Upper lobe of right lung (tissue), 1 donor: ENCODE results near the gene KLHL8. TPM values are rescaled to one million over a fixed set of nuclear protein-coding genes. Genes with fewer than 3 reads are reported as not detected.
A peak's percentile ranks its signal among the peaks of the same experiment; 100 is the strongest.

ENCODE experiments used
- ATAC-seq: fragments of 200-7000 bp; cut with Tn5 transposase; one replicate; pipeline ENCODE4 v1.9.1; 2020; ENCODE audit warnings: mild to moderate bottlenecking, moderate library complexity
- DNase-seq: peaks from one replicate; pipeline ENCODE4 v3.0.0-alpha.2; 2020
- H3K27ac ChIP-seq: fragments of 200-600 bp; one replicate; pipeline ENCODE4 v1.8.0; 2022
- H3K27me3 ChIP-seq: fragments of 200-600 bp; one replicate; pipeline ENCODE4 v1.8.0; 2022; ENCODE audit warnings: mild to moderate bottlenecking
- H3K36me3 ChIP-seq: fragments of 200-600 bp; one replicate; pipeline ENCODE4 v1.8.0; 2022
- H3K4me1 ChIP-seq: fragments of 200-600 bp; one replicate; pipeline ENCODE4 v1.8.0; 2022
- H3K4me3 ChIP-seq: fragments of 200-600 bp; one replicate; pipeline ENCODE4 v1.8.0; 2022; ENCODE audit warnings: mild to moderate bottlenecking
- H3K9me3 ChIP-seq: fragments of 200-600 bp; one replicate; pipeline ENCODE4 v1.8.0; 2022
- CTCF ChIP-seq: fragments of 200-600 bp; IDR thresholded peaks from one replicate; pipeline ENCODE4 v1.8.0; 2022; ENCODE audit warnings: antibody characterized with exemption
- intact Hi-C: fragments of 100-400 bp; cut with DNase I; formaldehyde crosslinking; loops from one replicate; pipeline ENCODE4 v1.11.0; 2022
- total RNA-seq: library from RNA; stranded (reverse); fragmentation: NEBNext Ultra II Directional; extraction: Animal tissue kit (Norgen Biotek cat#: 25700); gene quantifications from one replicate; pipeline ENCODE4 v1.2.1, GENCODE V29; 2021
- donor health status: DM: no; HTN: yes; CAD: no; lungs with severe emphysema.

Gene KLHL8
- total RNA-seq, 1 donor from 2014 or later = 18.4 TPM

- H3K27ac ChIP-seq = no peak overlapping the region
- H3K4me1 ChIP-seq = peaks cover 6% of the 10 kb centered on the region
- no peaks in the 10 kb centered on the region for H3K9me3 ChIP-seq
- intact Hi-C loops = loop anchor here (10.0 kb wide), 1 partner anchor 66 kb away; no protein-coding TSS in a partner anchor
- no peak overlapping the region for H3K4me3 ChIP-seq
- ATAC-seq = no peak
- no peaks in the 10 kb centered on the region for H3K36me3 ChIP-seq
- H3K27me3 ChIP-seq = no peaks in the 10 kb centered on the region
- no peak for TF ChIP-seq CTCF
- DNase-seq = no peak
These were observed 10.4 kb upstream of the KLHL8 start for GRCh38 chr4:87230806-87231205.

GRCh38 chr4:87229979-87230378, 9.6 kb upstream of the KLHL8 start:
- ATAC-seq (peak; percentile 85), DNase-seq (no peak)
- Histone ChIP-seq H3K27ac (no peak overlapping the region), H3K36me3 (no peaks in the 10 kb centered on the region), H3K4me3 (no peak overlapping the region), H3K27me3 (no peaks in the 10 kb centered on the region), H3K9me3 (no peaks in the 10 kb centered on the region), H3K4me1 (peaks cover 6% of the 10 kb centered on the region)
- intact Hi-C loops = loop anchor here (10.0 kb wide), 1 partner anchor 65 kb away; no protein-coding TSS in a partner anchor
- TF ChIP-seq CTCF = no peak

- intact Hi-C loops = no loop called here
- no peak for TF ChIP-seq CTCF
These were observed 7.9 kb upstream of the KLHL8 start for GRCh38 chr4:87228262-87228860.

GRCh38 chr4:87227751-87228151, 7.3 kb upstream of the KLHL8 start:
- intact Hi-C loops = no loop called here
- Histone ChIP-seq H3K9me3 (no peaks in the 10 kb centered on the region), H3K27ac (no peak overlapping the region), H3K4me3 (no peak overlapping the region), H3K4me1 (peaks cover 6% of the 10 kb centered on the region), H3K36me3 (no peaks in the 10 kb centered on the region), H3K27me3 (no peaks in the 10 kb centered on the region)
- no peak for ATAC-seq
- DNase-seq = no peak
- TF ChIP-seq CTCF = no peak

More at GRCh38 chr4:87228262-87228860, 7.9 kb upstream of the KLHL8 start:
- Histone ChIP-seq H3K36me3 (no peaks in the 10 kb centered on the region), H3K9me3 (no peaks in the 10 kb centered on the region), H3K4me1 (peaks cover 6% of the 10 kb centered on the region), H3K4me3 (no peak overlapping the region), H3K27me3 (no peaks in the 10 kb centered on the region), H3K27ac (no peak overlapping the region)
- DNase-seq = no peak
- ATAC-seq = no peak

GRCh38 chr4:87225936-87226335, 5.5 kb upstream of the KLHL8 start:
- ATAC-seq = no peak
- intact Hi-C loops = no loop called here
- Histone ChIP-seq H3K27ac (no peak overlapping the region), H3K9me3 (no peaks in the 10 kb centered on the region), H3K27me3 (no peaks in the 10 kb centered on the region), H3K4me3 (no peak overlapping the region), H3K36me3 (no peaks in the 10 kb centered on the region), H3K4me1 (peaks cover 6% of the 10 kb centered on the region)
- no peak for TF ChIP-seq CTCF
- DNase-seq = no peak
